GM23248 (cell line): ENCODE data around the gene HAND1.

ENCODE experiments used
- EZH2 ChIP-seq: fragments of 200-600 bp; sonication (generic); IDR thresholded peaks from 2 replicates; pipeline ENCODE4 v1.6.1; 2018; ENCODE audit warnings: antibody characterized with exemption, mild to moderate bottlenecking; ENCODE audit not compliant: insufficient read depth, poor library complexity, severe bottlenecking
- EZH2phosphoT487 ChIP-seq: fragments of 200-600 bp; sonication (generic); IDR thresholded peaks from 2 replicates; pipeline ENCODE4 v1.6.1; 2018; ENCODE audit warnings: antibody characterized with exemption, moderate library complexity, mild to moderate bottlenecking, low read depth; ENCODE audit not compliant: insufficient read depth

GRCh38 chr5:154470137-154470536 is 7.9 kb downstream of the HAND1 start:
- no peak for TF ChIP-seq EZH2
- no peak for TF ChIP-seq EZH2phosphoT487
